GM23248 (cell line): ENCODE results near the gene DIDO1.

Experiments
- EZH2 ChIP-seq: fragments of 200-600 bp; sonication (generic); IDR thresholded peaks from 2 replicates; pipeline ENCODE4 v1.6.1; 2018; ENCODE audit warnings: antibody characterized with exemption, mild to moderate bottlenecking; ENCODE audit not compliant: insufficient read depth, poor library complexity, severe bottlenecking
- EZH2phosphoT487 ChIP-seq: fragments of 200-600 bp; sonication (generic); IDR thresholded peaks from 2 replicates; pipeline ENCODE4 v1.6.1; 2018; ENCODE audit warnings: antibody characterized with exemption, moderate library complexity, mild to moderate bottlenecking, low read depth; ENCODE audit not compliant: insufficient read depth

GRCh38 chr20:62927128-62927705, 912 bp upstream of the DIDO1 start:
- TF ChIP-seq EZH2 (no peak), EZH2phosphoT487 (no peak)
